Endothelial cell of umbilical vein (primary cell): ENCODE measurements around the gene SLC13A5. TPM values are rescaled to one million over a fixed set of nuclear protein-coding genes. Genes with fewer than 3 reads are reported as not detected.

Experiments used
- BruUV-seq: library from RNA; stranded (reverse); fragments of 400-500 nt; replicated peaks from 2 replicates; lab custom pipeline; 2021; lab: Mats Ljungman, UMichigan
- CTCF ChIA-PET: fragments of 300-600, 350-600 bp; sonication (Branson Sonifier 250); formaldehyde crosslinking; loops from one replicate; lab custom pipeline; 2021; ENCODE audit warnings: antibody characterized with exemption, inconsistent platforms; lab: Charles Lee
- POLR2A ChIA-PET: fragments of 300-600, 350-600 bp; sonication (Branson Sonifier 250); formaldehyde crosslinking; loops from one replicate; lab custom pipeline; 2021; ENCODE audit warnings: antibody characterized with exemption, inconsistent platforms; lab: Charles Lee
- DNase-seq: peaks from one replicate; pipeline ENCODE4 v3.0.0-alpha.2; 2011; ENCODE audit warnings: low read depth, low spot score
- FAIRE-seq: peaks from 2 replicates; lab custom pipeline; 2011; peaks lifted over from hg19 to GRCh38; lab: Jason Lieb, UNC
- H2AFZ ChIP-seq: 2 replicates; pipeline ENCODE4 v1.6.0; 2012; ENCODE audit warnings: low read depth, low read length, control low read depth, inconsistent platforms
- H3K27ac ChIP-seq: 2 replicates; pipeline ENCODE4 v1.5.1; 2011; ENCODE audit warnings: low read depth, mild to moderate bottlenecking, control low read depth, low read length, moderate library complexity; ENCODE audit not compliant: insufficient read depth
- H3K27me3 ChIP-seq, 2 experiments: 2 replicates each; pipeline versions ENCODE4 v1.6.0 to v1.6.1; 2011; ENCODE audit warnings: low read length in 2 of 2, mixed read lengths in 1 of 2; ENCODE audit not compliant: control insufficient read depth in 2 of 2, insufficient read depth in 2 of 2
- H3K36me3 ChIP-seq, 2 experiments: 2 replicates in 1 of 2; 3 replicates in 1 of 2; pipeline ENCODE4 v1.5.1; 2011; ENCODE audit warnings: low read length in 2 of 2, mild to moderate bottlenecking in 1 of 2, moderate library complexity in 1 of 2; ENCODE audit not compliant: control insufficient read depth in 2 of 2, insufficient read depth in 2 of 2; ENCODE audit errors: extremely low read depth in 1 of 2
- H3K4me1 ChIP-seq: 3 replicates; pipeline ENCODE4 v1.5.1; 2011; ENCODE audit warnings: mild to moderate bottlenecking, low read length; ENCODE audit not compliant: control insufficient read depth, insufficient read depth; ENCODE audit errors: extremely low read depth
- H3K4me2 ChIP-seq: 2 replicates; pipeline ENCODE4 v1.6.1; 2011; ENCODE audit warnings: low read length, control low read depth, mixed read lengths; ENCODE audit not compliant: insufficient read depth
- H3K4me3 ChIP-seq, 3 experiments: fragments of 200-600 bp in 1 of 3; sonication (generic), shearing (Covaris generic) in 1 of 3; replicated peaks in 1 of 3; 2 replicates each; pipeline ENCODE4 v1.5.1; 2011 to 2016; ENCODE audit warnings: control low read depth in 3 of 3, low read length in 3 of 3, mild to moderate bottlenecking in 2 of 3, inconsistent platforms in 1 of 3, low read depth in 1 of 3, moderate library complexity in 1 of 3; ENCODE audit not compliant: insufficient read depth in 1 of 3
- H3K79me2 ChIP-seq: 2 replicates; pipeline ENCODE4 v1.6.0; 2012; ENCODE audit warnings: low read length, inconsistent platforms; ENCODE audit not compliant: control insufficient read depth, insufficient read depth
- H3K9ac ChIP-seq: replicated peaks from 2 replicates; pipeline ENCODE3; 2011; ENCODE audit warnings: low read length, control low read depth; ENCODE audit not compliant: insufficient read depth; ENCODE audit errors: extremely low read depth
- H3K9me1 ChIP-seq: replicated peaks from 3 replicates; pipeline ENCODE4 v1.6.0; 2011; ENCODE audit warnings: mild to moderate bottlenecking, low read length; ENCODE audit not compliant: control insufficient read depth, insufficient read depth; ENCODE audit errors: extremely low read depth
- H3K9me3 ChIP-seq: replicated peaks from 2 replicates; pipeline ENCODE4 v1.5.1; 2012; ENCODE audit warnings: low read length, inconsistent platforms; ENCODE audit not compliant: control insufficient read depth, insufficient read depth
- H4K20me1 ChIP-seq: replicated peaks from 2 replicates; pipeline ENCODE3; 2011; ENCODE audit warnings: mild to moderate bottlenecking, low read length; ENCODE audit not compliant: control insufficient read depth, insufficient read depth; ENCODE audit errors: extremely low read depth
- EZH2 ChIP-seq: IDR thresholded peaks from 2 replicates; pipeline ENCODE4 v1.6.1; 2012; ENCODE audit warnings: borderline replicate concordance, low read depth, mild to moderate bottlenecking, moderate library complexity, low read length, inconsistent platforms; ENCODE audit not compliant: severe bottlenecking
- FOS ChIP-seq: IDR thresholded peaks from 2 replicates; pipeline ENCODE4 v1.6.1; 2011; ENCODE audit warnings: mild to moderate bottlenecking, low read length, moderate library complexity, borderline replicate concordance; ENCODE audit not compliant: insufficient read depth
- GATA2 ChIP-seq: IDR thresholded peaks from 2 replicates; pipeline ENCODE4 v1.7.0; 2011; ENCODE audit warnings: low read depth, mild to moderate bottlenecking, moderate library complexity, mixed read lengths, low read length; ENCODE audit not compliant: insufficient read length, insufficient read depth
- JUN ChIP-seq: IDR thresholded peaks from 2 replicates; pipeline ENCODE4 v1.6.1; 2011; ENCODE audit warnings: borderline replicate concordance, low read depth; ENCODE audit not compliant: insufficient read length, insufficient read depth
- MYC ChIP-seq: IDR thresholded peaks from one replicate; pipeline ENCODE4 v1.6.1; 2011; ENCODE audit warnings: mild to moderate bottlenecking, low read depth, low read length
- POLR2A ChIP-seq: IDR thresholded peaks from 2 replicates; pipeline ENCODE4 v1.6.1; 2012; ENCODE audit warnings: low read depth, mild to moderate bottlenecking, control low read depth, low read length
- POLR2AphosphoS5 ChIP-seq: IDR thresholded peaks from 2 replicates; pipeline ENCODE4 v1.6.1; 2012; ENCODE audit warnings: low read depth, mild to moderate bottlenecking, control low read depth, low read length, moderate library complexity; ENCODE audit not compliant: insufficient read depth
- dilution Hi-C: fragments of 300-500 bp; cut with MboI; formaldehyde crosslinking; loops from one replicate; pipeline ENCODE4 v1.15.0; 2019; ENCODE audit warnings: low sequenced_read_pairs; ENCODE audit not compliant: extremely low pct_ligation_motif_present
- intact Hi-C: fragments of 100-400 bp; cut with micrococcal nuclease; formaldehyde crosslinking; loops from one replicate; pipeline ENCODE4 v1.10.0; 2022
- polyA plus RNA-seq, 4 experiments: library from polyadenylated mRNA; depleted of rRNA in 3 of 4; stranded (reverse) in 3 of 4; unstranded in 1 of 4; fragments of >200 nt; gene quantifications; 2 replicates each; pipeline versions ENCODE4 v1.2.1 to v1.2.3, GENCODE V29; 2011 to 2012; ENCODE audit warnings: missing spikeins in 1 of 4
- total RNA-seq: library from RNA; stranded (reverse); gene quantifications from 2 replicates; pipeline ENCODE4 v1.2.3, GENCODE V29; 2021
- TF ChIP-seq, protein P1 (sequence below), 2 donors: IDR thresholded peaks; 1 replicate in 1 of 2; 2 replicates in 1 of 2; pipeline ENCODE4 v1.5.1; 2011; ENCODE audit warnings: low read length in 2 of 2, mild to moderate bottlenecking in 2 of 2, moderate library complexity in 2 of 2, control low read depth in 1 of 2, inconsistent platforms in 1 of 2, low read depth in 1 of 2; ENCODE audit not compliant: insufficient read depth in 1 of 2; ENCODE audit errors: extremely low read depth in 1 of 2
- TF ChIP-seq, protein P2 (sequence below): IDR thresholded peaks from 2 replicates; pipeline ENCODE4 v1.6.1; 2011; ENCODE audit not compliant: insufficient read depth, insufficient read length

SLC13A5 gene
- total and polyA plus RNA-seq, 2 donors (not counting 3 experiments of a cell fraction or from before 2014, with no cell fraction given), result 0.03 TPM; not detected in 1

DNA sequence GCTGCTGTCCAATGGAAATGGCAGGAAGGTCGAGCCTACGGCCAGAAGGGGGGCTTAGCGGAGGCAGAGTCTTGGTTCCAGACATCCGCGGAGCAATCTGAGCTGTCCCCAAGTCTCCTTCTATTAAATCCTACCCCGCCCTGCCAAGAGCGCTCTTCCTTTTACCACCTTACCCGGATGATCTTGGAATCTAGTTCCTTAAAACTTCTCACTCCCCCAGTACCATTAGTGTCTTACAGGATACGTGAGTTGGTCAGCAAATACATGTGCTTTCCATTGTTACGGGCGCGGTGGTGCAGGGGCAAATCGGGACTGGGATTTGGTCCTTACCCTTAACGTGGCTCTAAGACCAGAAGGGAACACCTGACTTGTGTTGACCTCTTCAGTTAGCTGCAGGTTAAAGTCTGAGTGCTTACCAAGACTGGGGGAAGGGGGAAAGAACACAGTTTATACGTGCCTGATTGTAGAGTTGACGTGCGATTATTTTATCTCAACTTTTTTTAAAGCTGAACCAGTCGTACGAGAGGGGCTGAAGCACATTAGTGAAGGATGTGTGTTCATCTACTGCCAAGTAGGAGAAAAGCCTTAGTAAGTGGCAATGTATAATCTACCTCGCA is 71.8 kb downstream of the SLC13A5 start:
- Histone ChIP-seq H3K9ac (peak overlapping the region; percentile 68), H3K4me2 (peak overlapping the region; percentile 76), H4K20me1 (no peaks in the 10 kb centered on the region), H3K9me3 (no peaks in the 10 kb centered on the region), H2AFZ (peak overlapping the region; percentile 99), H3K4me3 (peak overlapping the region; percentile 44 to 86 (median 70)), H3K36me3 (peaks cover 5% of the 10 kb centered on the region in 2 experiments), H3K79me2 (peaks cover 40% of the 10 kb centered on the region), H3K9me1 (no peaks in the 10 kb centered on the region), H3K27ac (peak overlapping the region; percentile 83), H3K27me3 (no peaks in the 10 kb centered on the region), H3K4me1 (peaks cover 15% of the 10 kb centered on the region)
- intact Hi-C loops, result loop anchor here (10.0 kb wide), 2 partner anchors 807 to 1057 kb away; partner anchors contain the start of gene NLRP1
- ChIA-PET POLR2A (no interaction called here), CTCF (interaction anchor here (0.9 to 5.2 kb wide), 4 partner anchors 26 to 205 kb away, joined by 3 to 38 read pairs (median 3); no protein-coding TSS in a partner anchor)
- dilution Hi-C loops, result no loop called here
- peak; percentile 48 for FAIRE-seq
- TF ChIP-seq EZH2 (no peak), POLR2A (peak; percentile 9)
- TSS peak; percentile 68 for BruUV-seq
- DNase-seq, result no peak

DNA sequence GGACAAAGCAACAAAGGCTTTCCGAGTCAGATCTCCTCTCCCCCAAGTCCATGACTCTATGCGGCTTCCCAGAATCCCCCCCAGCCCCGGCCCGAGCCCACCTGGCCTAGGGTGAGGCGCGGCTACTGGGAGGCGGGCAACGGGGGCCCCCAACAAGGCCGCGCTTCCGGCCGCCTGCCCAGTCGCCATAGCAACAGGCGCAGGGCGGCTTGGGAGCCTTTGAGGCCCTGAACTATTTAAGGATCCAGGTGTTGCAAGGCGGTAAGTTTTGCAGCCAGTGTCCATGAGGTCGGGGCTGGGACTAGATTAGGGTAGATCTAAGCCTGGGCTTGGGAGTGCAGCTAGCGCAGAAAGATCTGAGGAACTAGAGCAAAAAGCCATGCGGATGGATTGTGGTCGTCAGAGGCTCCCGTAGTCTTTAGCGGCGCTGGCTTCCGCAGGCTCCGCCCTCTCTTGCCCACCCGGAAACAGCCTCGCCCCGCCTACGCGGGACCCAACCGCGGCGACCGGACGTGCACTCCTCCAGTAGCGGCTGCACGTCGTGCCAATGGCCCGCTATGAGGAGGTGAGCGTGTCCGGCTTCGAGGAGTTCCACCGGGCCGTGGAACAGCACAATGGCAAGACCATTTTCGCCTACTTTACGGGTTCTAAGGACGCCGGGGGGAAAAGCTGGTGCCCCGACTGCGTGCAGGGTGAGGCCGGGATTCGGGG is 72.5 kb downstream of the SLC13A5 start, which contains the start of the genes KIAA0753 and TXNDC17:
KIAA0753 (minus strand) TSS at position 176 of the 711 bp plus-strand sequence. CDS start 5,608 bp downstream, outside the sequence.
TXNDC17 (plus strand) TSS at position 525 of the 711 bp plus-strand sequence; CDS start at position 548, 23 bp downstream.
- CTCF ChIA-PET, result interaction anchor here (0.9 to 5.2 kb wide), 5 partner anchors 14 to 204 kb away, joined by 3 to 38 read pairs (median 3); no protein-coding TSS in a partner anchor
- POLR2A ChIA-PET, result no interaction called here
- intact Hi-C loops, result loop anchor here (1.0 to 10.0 kb wide), 5 partner anchors 11 to 1056 kb away; partner anchors contain the start of genes C17orf100, MED31 and NLRP1
- dilution Hi-C loops, result no loop called here
- Histone ChIP-seq H3K4me2 (peak within 1 kb of the TSS; percentile 91), H3K9ac (peak within 1 kb of the TSS; percentile 68), H3K79me2 (peaks cover 36% of the 10 kb centered on the region), H4K20me1 (no peaks in the 10 kb centered on the region), H3K4me1 (peaks cover 15% of the 10 kb centered on the region), H2AFZ (peak within 1 kb of the TSS; percentile 99), H3K27me3 (no peaks in the 10 kb centered on the region), H3K9me1 (no peaks in the 10 kb centered on the region), H3K9me3 (no peaks in the 10 kb centered on the region), H3K27ac (peak within 1 kb of the TSS; percentile 83), H3K36me3 (peaks cover 5% of the 10 kb centered on the region in 2 experiments), H3K4me3 (peak within 1 kb of the TSS; percentile 44 to 86 (median 70))
- TF ChIP-seq JUN (no peak), EZH2 (no peak), FOS (no peak), MYC (peak; percentile 33), POLR2AphosphoS5 (peak; percentile 93), GATA2 (no peak), POLR2A (peak; percentile 98)
- TF ChIP-seq, protein P1, sequence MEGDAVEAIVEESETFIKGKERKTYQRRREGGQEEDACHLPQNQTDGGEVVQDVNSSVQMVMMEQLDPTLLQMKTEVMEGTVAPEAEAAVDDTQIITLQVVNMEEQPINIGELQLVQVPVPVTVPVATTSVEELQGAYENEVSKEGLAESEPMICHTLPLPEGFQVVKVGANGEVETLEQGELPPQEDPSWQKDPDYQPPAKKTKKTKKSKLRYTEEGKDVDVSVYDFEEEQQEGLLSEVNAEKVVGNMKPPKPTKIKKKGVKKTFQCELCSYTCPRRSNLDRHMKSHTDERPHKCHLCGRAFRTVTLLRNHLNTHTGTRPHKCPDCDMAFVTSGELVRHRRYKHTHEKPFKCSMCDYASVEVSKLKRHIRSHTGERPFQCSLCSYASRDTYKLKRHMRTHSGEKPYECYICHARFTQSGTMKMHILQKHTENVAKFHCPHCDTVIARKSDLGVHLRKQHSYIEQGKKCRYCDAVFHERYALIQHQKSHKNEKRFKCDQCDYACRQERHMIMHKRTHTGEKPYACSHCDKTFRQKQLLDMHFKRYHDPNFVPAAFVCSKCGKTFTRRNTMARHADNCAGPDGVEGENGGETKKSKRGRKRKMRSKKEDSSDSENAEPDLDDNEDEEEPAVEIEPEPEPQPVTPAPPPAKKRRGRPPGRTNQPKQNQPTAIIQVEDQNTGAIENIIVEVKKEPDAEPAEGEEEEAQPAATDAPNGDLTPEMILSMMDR (IDR thresholded peaks at IDR 0.05; ENCODE audit: extremely low read depth in 1 of 2, insufficient read depth in 1 of 2, low read depth in 1 of 2, low read length in 2 of 2), result no peak
- TF ChIP-seq, protein P2, sequence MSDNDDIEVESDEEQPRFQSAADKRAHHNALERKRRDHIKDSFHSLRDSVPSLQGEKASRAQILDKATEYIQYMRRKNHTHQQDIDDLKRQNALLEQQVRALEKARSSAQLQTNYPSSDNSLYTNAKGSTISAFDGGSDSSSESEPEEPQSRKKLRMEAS, result peak; percentile 42
- BruUV-seq, result no TSS peak
- peak; percentile 94 for FAIRE-seq
- peak; percentile 96 for DNase-seq
